NT2/D1 (cell line): Measurements from ENCODE around the gene TPM3.
A peak's percentile ranks its signal among the peaks of the same experiment; 100 is the strongest.
"Not testable (repeated sequence)": the region's sequence is repeated elsewhere in the genome, so short reads cannot be mapped to it uniquely, and the experiment has no call there.

Experiments
- DNase-seq: peaks from one replicate; pipeline ENCODE4 v3.0.0-alpha.2; 2011; ENCODE audit warnings: low read depth, low spot score
- H3K27me3 ChIP-seq: 2 replicates; pipeline ENCODE4 v1.6.0; 2011; ENCODE audit warnings: mild to moderate bottlenecking; ENCODE audit not compliant: insufficient read length, insufficient read depth
- H3K36me3 ChIP-seq: 2 replicates; pipeline ENCODE4 v1.6.1; 2011; ENCODE audit warnings: mild to moderate bottlenecking, low read length, mixed read lengths; ENCODE audit not compliant: insufficient read depth, insufficient read length
- H3K4me1 ChIP-seq: 2 replicates; pipeline ENCODE4 v1.5.1; 2011; ENCODE audit not compliant: insufficient read depth, insufficient read length
- H3K4me3 ChIP-seq: 2 replicates; pipeline ENCODE4 v1.5.1; 2011; ENCODE audit warnings: low read depth; ENCODE audit not compliant: insufficient read length
- H3K9ac ChIP-seq: 2 replicates; pipeline ENCODE4 v1.6.0; 2011; ENCODE audit warnings: low read depth; ENCODE audit not compliant: insufficient read length
- H3K9me3 ChIP-seq: 2 replicates; pipeline ENCODE4 v1.5.1; 2011; ENCODE audit warnings: mild to moderate bottlenecking, low read length; ENCODE audit not compliant: insufficient read depth
- SUZ12 ChIP-seq: IDR thresholded peaks from 2 replicates; pipeline ENCODE4 v1.6.1; 2011; ENCODE audit not compliant: insufficient read length, insufficient read depth; ENCODE audit errors: extremely low read depth
- YY1 ChIP-seq: IDR thresholded peaks from 2 replicates; pipeline ENCODE4 v1.6.1; 2011; ENCODE audit not compliant: insufficient read length, insufficient read depth
- ZNF274 ChIP-seq: IDR thresholded peaks from 2 replicates; pipeline ENCODE4 v1.6.1; 2011; ENCODE audit warnings: mild to moderate bottlenecking, low read depth, low read length

Gene TPM3

GRCh38 chr1:154219541-154219940 is 27.6 kb upstream of the TPM3 start:
- TF ChIP-seq SUZ12: no peak
- no peak for TF ChIP-seq YY1
- H3K36me3 ChIP-seq: peaks cover 66% of the 10 kb centered on the region
- DNase-seq: no peak
- peaks cover 8% of the 10 kb centered on the region for H3K9me3 ChIP-seq
- H3K9ac ChIP-seq: peak overlapping the region; percentile 100
- no peaks in the 10 kb centered on the region for H3K4me1 ChIP-seq
- H3K4me3 ChIP-seq: peak overlapping the region; percentile 100
- H3K27me3 ChIP-seq: no peaks in the 10 kb centered on the region

GRCh38 chr1:154218545-154218944 is 26.6 kb upstream of the TPM3 start:
- Histone ChIP-seq H3K4me1 (no peaks in the 10 kb centered on the region), H3K9ac (peak overlapping the region; percentile 27), H3K27me3 (no peaks in the 10 kb centered on the region), H3K4me3 (peak overlapping the region; percentile 100), H3K36me3 (peaks cover 67% of the 10 kb centered on the region), H3K9me3 (peaks cover 8% of the 10 kb centered on the region)
- DNase-seq: no peak
- no peak for TF ChIP-seq ZNF274
- TF ChIP-seq YY1: no peak
- TF ChIP-seq SUZ12: no peak

GRCh38 chr1:154213274-154213673 is 21.4 kb upstream of the TPM3 start:
- Histone ChIP-seq H3K36me3 (peaks cover 88% of the 10 kb centered on the region), H3K27me3 (no peaks in the 10 kb centered on the region), H3K9me3 (no peaks in the 10 kb centered on the region), H3K9ac (no peak overlapping the region), H3K4me3 (no peak overlapping the region), H3K4me1 (no peaks in the 10 kb centered on the region)
- no peak for TF ChIP-seq ZNF274
- no peak for TF ChIP-seq SUZ12
- no peak for TF ChIP-seq YY1
- DNase-seq: no peak

GRCh38 chr1:154212083-154212482 is 20.2 kb upstream of the TPM3 start:
- Histone ChIP-seq H3K27me3 (no peaks in the 10 kb centered on the region), H3K36me3 (peaks cover 86% of the 10 kb centered on the region)
- TF ChIP-seq YY1: no peak
- no peak for TF ChIP-seq ZNF274
- no peak for TF ChIP-seq SUZ12

GRCh38 chr1:154208677-154209388 is 16.9 kb upstream of the TPM3 start:
- TF ChIP-seq SUZ12 (no peak), YY1 (no peak), ZNF274 (no peak)
- no peak for DNase-seq
- Histone ChIP-seq H3K36me3 (peaks cover 84% of the 10 kb centered on the region), H3K9ac (no peak overlapping the region), H3K4me1 (no peaks in the 10 kb centered on the region), H3K27me3 (no peaks in the 10 kb centered on the region), H3K9me3 (no peaks in the 10 kb centered on the region), H3K4me3 (no peak overlapping the region)

More at GRCh38 chr1:154212083-154212482, 20.2 kb upstream of the TPM3 start:
- H3K4me3 ChIP-seq: no peak overlapping the region
- no peaks in the 10 kb centered on the region for H3K4me1 ChIP-seq
- DNase-seq: no peak
- H3K9me3 ChIP-seq: no peaks in the 10 kb centered on the region
- H3K9ac ChIP-seq: no peak overlapping the region

GRCh38 chr1:154207262-154207661 is 15.4 kb upstream of the TPM3 start:
- Histone ChIP-seq H3K4me3 (no peak overlapping the region), H3K9me3 (no peaks in the 10 kb centered on the region), H3K36me3 (peaks cover 69% of the 10 kb centered on the region), H3K9ac (no peak overlapping the region), H3K27me3 (no peaks in the 10 kb centered on the region), H3K4me1 (no peaks in the 10 kb centered on the region)
- DNase-seq: no peak
- no peak for TF ChIP-seq SUZ12
- no peak for TF ChIP-seq YY1
- no peak for TF ChIP-seq ZNF274

- no peak for TF ChIP-seq ZNF274
- no peak for TF ChIP-seq SUZ12
- TF ChIP-seq YY1: no peak
- H3K9ac ChIP-seq: no peak within 1 kb of the TSS
- H3K27me3 ChIP-seq: no peaks in the 10 kb centered on the region
- no peaks in the 10 kb centered on the region for H3K9me3 ChIP-seq
- H3K4me1 ChIP-seq: no peaks in the 10 kb centered on the region
- H3K4me3 ChIP-seq: no peak within 1 kb of the TSS
- H3K36me3 ChIP-seq: peaks cover 60% of the 10 kb centered on the region
- DNase-seq: no peak
These were observed 14.3 kb upstream of the TPM3 start, which contains the start of gene CFAP141 for GRCh38 chr1:154206196-154206595. Gene CFAP141, minus strand, starts transcription at chr1:154206333. Its CDS starts 26 bp downstream, at chr1:154206307.

- peaks cover 56% of the 10 kb centered on the region for H3K36me3 ChIP-seq
- not testable (repeated sequence) for H3K9me3 ChIP-seq, DNase-seq
These were observed 13.9 kb upstream of the TPM3 start for GRCh38 chr1:154205778-154206177.

More at GRCh38 chr1:154205778-154206177, 13.9 kb upstream of the TPM3 start:
- not testable (repeated sequence) for H3K27me3 ChIP-seq, H3K4me3 ChIP-seq, H3K9ac ChIP-seq, H3K4me1 ChIP-seq
